NK-92 treated with Interleukin-12 subunit alpha and Interleukin-12 subunit beta, amount 100 ng/mL, for 24 hours (cell line): ENCODE data around the gene PLCH1.

Experiments used
- DNase-seq: peaks from one replicate; lab custom pipeline; 2025; lab: John Stamatoyannopoulos, UW

The PLCH1 gene

DNA sequence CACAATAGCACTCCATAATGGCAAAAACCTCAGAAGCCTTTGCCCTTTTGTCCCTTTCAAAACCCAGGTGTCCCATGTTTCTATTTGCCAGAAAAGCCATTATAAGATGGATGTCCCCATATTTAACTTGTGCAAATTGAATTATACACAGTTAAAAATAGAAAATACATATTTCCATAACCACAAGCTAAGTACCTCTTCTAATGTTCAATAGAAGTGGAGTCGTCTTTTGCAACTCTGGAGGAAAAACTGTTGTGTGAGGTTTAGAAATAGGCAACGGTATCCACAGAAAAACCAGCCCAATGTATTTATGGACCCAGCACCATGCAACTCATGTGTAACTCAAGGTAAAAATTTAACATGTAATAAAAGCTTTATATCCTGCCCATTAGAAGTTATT, 367.8 kb downstream of the PLCH1 start:
- no peak for DNase-seq

DNA sequence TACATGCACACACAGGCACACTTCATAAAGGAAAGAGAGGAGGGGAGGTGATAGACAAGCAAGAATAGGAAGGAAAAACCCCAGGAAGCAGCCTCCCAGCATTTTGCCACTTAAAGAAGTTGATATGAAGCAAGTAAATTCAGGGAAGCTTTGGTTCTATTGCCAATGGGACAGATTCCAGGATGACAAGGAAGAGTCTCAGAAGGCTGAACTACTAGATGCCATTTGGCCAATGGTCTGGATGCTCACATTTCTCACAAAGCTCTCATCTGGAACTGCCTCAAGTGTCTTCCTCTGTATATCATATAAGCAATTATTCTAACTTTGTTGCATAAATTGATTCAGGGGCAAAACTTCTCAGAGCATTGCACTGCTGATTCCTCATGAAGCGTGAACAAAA, 372.6 kb downstream of the PLCH1 start:
- DNase-seq: no peak

DNA sequence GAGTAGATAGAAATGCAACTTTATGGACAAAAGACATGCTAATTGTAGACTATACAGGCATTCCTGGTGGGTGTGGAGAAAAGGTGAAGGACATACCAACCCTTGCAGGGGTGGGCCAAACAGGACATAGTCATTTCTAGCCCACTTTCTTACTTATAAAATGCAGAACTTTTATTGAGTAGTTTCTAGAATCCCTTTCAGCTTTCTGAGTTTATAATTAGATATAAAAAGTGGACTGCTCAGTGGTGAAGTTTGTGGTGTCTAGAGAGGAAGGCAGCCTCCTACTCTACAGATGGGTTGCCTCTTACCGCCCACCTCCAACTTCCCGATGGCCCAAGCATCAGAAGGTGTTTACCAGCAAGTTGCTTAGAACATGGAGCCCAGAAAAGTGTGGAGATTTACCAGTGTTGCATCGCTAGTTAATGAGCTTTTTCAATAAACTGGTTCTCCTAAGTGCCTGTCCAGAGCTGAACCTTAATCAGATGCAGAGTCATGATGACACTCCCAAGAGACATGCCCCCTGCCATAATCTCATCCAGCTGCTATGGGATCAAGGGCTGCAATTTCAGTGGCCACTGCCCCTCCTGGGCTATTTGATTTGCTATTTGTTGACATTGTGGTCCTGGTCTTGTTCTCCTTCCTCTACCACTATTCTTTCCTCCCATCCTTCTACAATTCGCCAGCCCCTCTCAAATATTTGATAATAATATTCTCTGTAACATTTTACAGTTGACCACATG, 373.9 kb downstream of the PLCH1 start:
- DNase-seq: no peak

GRCh38 chr3:155370198-155370597, 374.7 kb downstream of the PLCH1 start:
- DNase-seq: no peak

DNA sequence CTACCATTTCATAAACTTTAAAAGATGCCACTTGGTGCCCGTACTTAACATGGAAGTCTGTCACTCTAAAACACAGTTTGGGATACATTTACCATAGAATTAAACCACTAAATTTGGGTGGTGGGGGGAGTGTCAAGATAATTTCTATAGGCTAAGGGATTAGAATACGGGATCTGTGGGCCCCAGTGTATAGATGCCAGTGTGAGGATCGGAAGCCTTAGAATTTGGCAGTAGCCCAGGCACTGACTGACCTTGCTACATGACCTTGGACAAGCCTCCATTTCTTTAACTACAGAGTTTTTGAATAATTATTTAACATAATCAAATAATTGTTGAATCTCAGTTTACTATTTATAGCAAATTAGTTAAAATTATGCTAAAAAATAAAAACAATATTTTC, 375.1 kb downstream of the PLCH1 start:
- DNase-seq: no peak

- no peak for DNase-seq
Measured at GRCh38 chr3:155369244-155369643, 375.6 kb downstream of the PLCH1 start.

DNA sequence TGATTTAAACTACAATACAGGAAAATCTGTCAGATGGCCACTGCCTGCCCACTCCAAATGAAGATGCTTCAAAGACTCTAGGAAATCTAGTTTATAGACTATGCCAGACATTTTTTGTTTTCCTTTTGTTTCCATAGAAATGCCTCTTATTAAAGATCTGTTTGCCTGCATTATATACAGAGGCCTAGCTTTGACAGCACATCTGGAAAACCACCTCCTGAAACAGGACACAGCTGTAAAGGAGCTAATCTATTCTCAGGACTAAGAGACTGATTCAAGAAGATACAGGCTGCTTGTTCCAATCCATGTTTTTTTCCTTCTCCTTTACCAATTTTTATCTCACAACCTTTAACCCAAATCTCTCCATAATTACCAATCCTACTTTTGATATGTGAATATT, 376.1 kb downstream of the PLCH1 start:
- no peak for DNase-seq

DNA sequence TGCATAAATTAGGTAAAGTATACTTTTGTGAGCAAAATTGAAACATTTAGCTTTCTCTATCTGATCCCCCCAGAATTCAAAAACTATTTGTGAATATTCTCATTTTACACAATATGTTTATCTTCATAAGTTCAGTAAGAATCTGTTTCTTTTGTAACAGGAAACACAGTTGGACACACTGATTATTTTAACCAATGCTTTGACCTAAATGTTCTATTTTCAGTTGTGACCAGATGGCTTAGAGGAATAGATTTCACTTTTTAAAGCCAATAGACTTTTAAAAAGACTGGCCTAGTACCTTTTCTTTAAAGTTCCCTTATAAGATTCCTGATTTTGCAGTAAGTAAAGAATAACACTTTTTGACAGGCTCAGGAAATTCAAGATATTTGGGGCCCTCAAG, 377.4 kb downstream of the PLCH1 start:
- DNase-seq: no peak

DNA sequence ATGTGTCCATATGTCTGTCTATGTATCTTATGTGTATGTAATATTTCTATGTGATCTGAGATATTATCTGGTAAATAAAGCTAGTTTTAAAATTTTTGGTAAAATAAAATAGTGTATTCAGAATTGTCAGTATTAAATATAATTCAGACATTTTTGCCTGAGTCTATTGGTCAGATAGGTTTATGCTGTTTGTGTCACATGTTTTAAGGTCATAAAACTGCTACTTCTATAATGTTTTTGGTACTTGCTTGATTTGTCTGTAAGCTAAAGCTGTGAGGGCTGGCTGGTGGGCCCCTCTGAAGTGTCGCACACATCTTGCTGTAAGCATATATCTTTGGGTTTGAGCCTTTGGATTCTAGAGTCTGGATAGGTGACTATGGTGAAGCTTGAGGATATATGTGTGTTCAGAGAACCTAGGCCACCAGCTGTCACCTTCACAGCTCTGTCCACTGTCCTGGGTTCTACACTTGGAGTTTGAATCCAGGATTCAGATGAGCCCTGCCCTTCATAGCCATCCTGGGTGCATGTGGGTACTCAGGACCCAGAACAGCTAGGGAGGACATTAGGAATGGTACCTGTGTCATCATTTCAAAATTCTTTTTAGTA, 379.6 kb downstream of the PLCH1 start:
- DNase-seq: no peak

- DNase-seq: no peak
Measured at GRCh38 chr3:155364492-155364891, 380.4 kb downstream of the PLCH1 start.

DNA sequence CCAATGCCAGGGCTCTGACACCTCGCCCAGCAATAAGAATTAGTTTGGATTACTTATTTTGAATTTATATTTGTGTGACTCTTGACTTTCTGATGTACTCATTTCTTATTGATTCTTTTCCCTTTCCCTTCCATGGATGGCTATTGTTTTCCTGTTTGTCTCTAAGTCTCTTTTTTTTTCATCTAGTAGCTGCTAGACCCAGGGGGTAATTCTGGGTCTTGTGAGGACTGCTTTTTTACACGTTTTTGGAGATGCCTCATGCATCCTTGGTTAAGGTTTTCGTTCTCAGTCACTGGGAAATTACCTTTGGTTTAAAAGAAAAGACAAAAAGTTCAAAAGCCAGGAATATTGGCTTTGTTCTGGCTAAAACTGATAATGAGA, 381.2 kb downstream of the PLCH1 start:
- DNase-seq: no peak

DNA sequence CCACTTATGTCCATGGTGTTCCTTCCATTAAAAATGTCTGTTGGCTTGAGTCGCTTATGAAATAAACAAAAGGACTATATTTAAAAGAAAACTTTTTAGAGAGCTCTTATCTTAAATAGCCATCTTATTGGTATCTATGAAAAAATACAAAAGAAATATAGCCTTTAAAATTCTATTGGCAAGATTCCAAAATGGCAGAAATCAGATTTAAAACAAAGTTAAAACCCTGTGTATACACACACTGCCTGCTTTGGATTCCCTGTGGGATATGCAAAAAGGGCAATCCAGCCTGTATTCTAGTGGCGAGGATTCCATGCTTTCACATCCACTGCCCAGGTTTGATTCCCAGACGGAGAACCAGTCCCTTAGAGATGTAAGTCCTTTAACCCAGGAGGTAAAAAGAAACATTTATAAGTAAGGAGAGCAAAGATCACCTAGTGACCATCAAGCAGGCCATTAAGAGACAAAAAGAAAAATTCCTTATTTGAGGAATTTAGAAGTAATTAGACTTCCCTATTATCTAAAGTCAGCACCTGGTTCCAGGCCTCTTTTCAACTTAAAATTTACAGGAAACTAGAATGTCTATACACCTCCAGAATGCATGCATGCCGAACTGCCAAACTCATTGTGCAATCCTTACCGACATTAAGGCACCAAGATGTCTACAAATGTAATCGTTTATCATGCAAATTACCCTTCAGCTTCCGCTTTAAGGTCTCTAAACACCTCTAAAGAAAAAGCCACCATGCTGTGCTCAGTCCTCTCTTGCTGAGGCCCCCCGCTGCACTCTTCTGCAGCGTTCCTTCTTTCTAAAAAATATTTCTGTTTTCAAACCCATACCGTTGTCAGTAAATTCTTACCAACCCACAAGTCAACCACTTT, 381.8 kb downstream of the PLCH1 start:
- no peak for DNase-seq

GRCh38 chr3:155360281-155360680, 384.6 kb downstream of the PLCH1 start:
- no peak for DNase-seq

DNA sequence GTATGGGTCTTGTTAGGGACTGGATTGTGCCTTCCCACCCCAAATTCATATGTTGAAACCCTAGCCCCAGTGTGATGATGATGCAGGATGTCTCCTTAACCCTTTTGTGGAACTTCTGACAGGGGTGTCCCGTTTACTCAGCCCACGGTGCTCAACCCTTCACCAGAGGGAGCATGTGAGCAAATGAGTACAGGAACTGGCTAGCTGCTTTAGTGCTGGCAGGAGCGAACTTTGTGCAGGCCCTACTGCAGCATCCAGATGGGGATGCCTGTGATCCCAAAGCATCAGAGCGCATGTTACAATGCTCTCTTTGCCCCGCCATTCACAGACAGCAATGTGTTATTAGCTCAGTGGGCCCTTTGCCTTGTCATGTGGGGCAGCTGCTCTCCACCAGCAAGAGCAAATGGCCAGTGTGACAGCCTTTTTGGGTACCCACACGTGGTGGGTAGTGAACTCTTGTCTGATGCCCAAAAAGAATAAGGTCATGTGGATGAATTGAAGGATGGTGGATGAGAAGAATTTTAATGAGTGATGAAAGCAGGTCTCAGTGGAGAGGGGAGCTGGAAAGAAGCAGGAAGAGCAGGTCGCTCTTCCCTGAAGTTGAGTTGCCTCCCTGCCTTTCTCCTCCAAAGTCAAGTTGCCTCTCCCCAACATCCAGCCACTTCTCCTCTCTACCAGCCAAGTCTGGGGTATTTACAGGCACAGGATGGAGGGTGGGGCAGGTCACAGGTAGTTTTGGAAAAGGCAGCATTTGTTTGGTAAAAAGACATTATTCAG, 388.1 kb downstream of the PLCH1 start:
- DNase-seq: no peak

- no peak for DNase-seq
Measured at GRCh38 chr3:155354658-155355057, 390.2 kb downstream of the PLCH1 start.

GRCh38 chr3:155352900-155353490, 391.9 kb downstream of the PLCH1 start:
- no peak for DNase-seq

DNA sequence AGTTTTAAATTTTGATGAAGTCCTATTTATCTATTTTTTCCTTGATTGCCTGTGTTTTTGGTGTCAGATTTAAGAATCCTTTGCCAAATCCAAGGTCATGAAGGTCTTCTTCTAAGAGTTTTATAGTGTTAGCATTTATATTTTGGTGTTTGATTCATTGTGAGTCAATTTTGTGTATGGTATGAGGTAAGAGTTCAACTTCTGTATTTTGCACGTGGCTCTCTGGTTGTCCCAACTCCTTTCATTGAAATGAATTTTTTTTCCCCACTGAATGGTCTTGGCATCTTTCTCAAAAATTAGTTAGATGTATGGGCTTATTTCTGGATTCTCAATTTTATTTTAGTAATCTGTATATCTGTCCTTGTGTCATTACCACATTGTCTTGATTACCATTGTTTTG, 394.3 kb downstream of the PLCH1 start:
- no peak for DNase-seq

DNA sequence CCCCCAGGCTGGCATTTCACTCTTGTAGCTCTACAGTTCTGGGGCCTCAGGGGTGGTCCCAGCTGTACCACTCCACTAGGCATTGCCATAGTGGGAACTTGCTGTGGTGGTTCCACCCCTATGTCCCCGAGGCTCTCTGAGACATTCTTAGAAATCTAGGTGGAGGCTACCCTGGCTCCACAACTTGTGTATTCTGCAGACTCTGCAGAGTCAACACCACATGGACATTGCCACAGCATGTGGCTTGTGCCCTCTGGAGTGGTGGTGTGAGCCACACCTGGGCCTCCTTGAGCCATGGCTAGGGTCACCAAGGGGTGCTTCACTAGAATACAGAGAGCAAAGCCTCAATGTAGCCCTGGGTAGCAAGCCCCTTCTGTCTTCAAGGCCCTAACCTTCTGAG, 397.0 kb downstream of the PLCH1 start:
- no peak for DNase-seq

GRCh38 chr3:155342344-155342743, 402.5 kb downstream of the PLCH1 start:
- no peak for DNase-seq

- DNase-seq: no peak
Measured at GRCh38 chr3:155339052-155339451, 405.8 kb downstream of the PLCH1 start.

DNA sequence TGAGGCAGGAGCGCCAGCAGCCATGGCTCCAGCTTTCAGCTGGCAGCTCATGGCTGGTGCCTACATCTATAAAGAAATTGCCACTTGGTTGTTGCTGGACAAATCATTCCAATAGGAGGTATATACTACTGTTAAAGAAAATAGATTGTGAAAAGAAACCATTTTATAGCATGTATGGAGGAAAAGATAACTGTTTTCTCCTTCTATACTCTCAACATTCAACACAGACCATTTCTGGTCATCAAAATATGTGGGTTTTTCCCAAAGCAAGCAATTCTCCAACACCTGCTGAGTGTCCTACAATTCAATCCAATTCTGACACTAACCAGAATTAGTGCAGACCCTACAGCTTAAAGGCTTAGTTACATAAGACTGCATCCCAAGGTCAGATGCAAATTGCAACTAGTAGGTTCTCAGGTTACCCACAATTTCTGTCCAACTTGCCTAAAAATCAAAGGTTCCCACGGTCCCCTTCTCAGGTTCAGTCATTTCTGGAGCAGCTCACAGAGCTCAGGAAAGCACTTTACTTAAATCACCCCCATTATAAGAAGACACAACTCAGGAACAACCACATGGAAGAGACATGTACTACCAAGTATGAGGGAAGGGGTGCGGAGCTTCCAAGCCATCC, 409.0 kb downstream of the PLCH1 start:
- no peak for DNase-seq
